ENCODE data around the gene NANP.
"Not testable (repeated sequence)": the region's sequence is repeated elsewhere in the genome, so short reads cannot be mapped to it uniquely, and the experiment has no call there.

NANP gene, protein sequence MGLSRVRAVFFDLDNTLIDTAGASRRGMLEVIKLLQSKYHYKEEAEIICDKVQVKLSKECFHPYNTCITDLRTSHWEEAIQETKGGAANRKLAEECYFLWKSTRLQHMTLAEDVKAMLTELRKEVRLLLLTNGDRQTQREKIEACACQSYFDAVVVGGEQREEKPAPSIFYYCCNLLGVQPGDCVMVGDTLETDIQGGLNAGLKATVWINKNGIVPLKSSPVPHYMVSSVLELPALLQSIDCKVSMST

GRCh38 chr20:25623736-25624499 lies at the start of gene NANP:
TSS of gene NANP (minus strand) at chr20:25624014. CDS start at chr20:25623948, 66 bp downstream.
- in situ Hi-C loops (cut with HindIII; ENCODE audit: low sequenced_read_pairs), result no loop called here
- DNase-seq (ENCODE audit: low read depth, low spot score), result peak; percentile 99
- H3K4me3 ChIP-seq (ENCODE audit: low read depth, low read length), result peak within 1 kb of the TSS; percentile 75
- no peak for TF ChIP-seq CTCF (IDR thresholded peaks at IDR 0.05; ENCODE audit: low read depth, low read length)

GRCh38 chr20:25672659-25673235 lies 48.9 kb upstream of the NANP start:
- no peak for TF ChIP-seq CTCF (IDR thresholded peaks at IDR 0.05; ENCODE audit: low read depth, low read length)
- DNase-seq (ENCODE audit: low read depth, low spot score), result no peak
- H3K4me3 ChIP-seq (ENCODE audit: low read depth, low read length), result no peak overlapping the region
- in situ Hi-C loops (cut with HindIII; ENCODE audit: low sequenced_read_pairs), result no loop called here

DNA sequence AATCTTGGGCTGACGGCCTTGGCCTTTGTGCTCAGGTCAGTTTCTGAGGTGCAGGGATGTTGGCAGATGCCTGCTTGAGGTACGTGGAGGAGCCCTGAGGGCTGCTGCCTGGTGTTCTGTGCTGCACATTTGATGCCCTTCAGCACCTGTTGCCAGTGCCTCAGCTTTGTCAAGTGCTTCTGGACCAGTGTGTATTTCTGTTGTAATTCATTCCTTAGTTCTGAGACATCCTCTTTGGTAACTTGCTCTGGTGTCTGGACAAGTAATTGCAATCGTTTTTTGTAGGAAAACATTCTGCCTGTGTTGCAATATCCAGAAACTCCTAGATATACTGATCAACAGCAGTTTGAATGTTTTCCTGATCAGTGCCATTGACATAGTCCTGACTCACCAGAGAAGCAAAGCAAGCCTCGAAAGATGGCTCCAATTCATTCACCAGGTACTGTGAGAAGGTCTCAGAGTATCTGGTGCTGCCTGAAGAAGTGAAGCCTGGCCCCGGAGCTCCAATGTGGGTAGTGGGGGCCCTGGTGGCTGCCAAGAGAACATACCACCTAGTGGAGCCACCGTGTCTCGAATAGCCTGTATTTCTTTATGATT lies 46.1 kb upstream of the NANP start:
- no peak overlapping the region for H3K4me3 ChIP-seq (ENCODE audit: low read depth, low read length)
- peak; percentile 22 for DNase-seq (ENCODE audit: low read depth, low spot score)
- TF ChIP-seq CTCF (IDR thresholded peaks at IDR 0.05; ENCODE audit: low read depth, low read length), result peak; percentile 24
- in situ Hi-C loops (cut with HindIII; ENCODE audit: low sequenced_read_pairs), result no loop called here

- no peak for TF ChIP-seq CTCF (IDR thresholded peaks at IDR 0.05; ENCODE audit: low read depth, low read length)
- in situ Hi-C loops (cut with HindIII; ENCODE audit: low sequenced_read_pairs), result no loop called here
- H3K4me3 ChIP-seq (ENCODE audit: low read depth, low read length), result no peak overlapping the region
- no peak for DNase-seq (ENCODE audit: low read depth, low spot score)
Measured at GRCh38 chr20:25668446-25668845, 44.6 kb upstream of the NANP start.

DNA sequence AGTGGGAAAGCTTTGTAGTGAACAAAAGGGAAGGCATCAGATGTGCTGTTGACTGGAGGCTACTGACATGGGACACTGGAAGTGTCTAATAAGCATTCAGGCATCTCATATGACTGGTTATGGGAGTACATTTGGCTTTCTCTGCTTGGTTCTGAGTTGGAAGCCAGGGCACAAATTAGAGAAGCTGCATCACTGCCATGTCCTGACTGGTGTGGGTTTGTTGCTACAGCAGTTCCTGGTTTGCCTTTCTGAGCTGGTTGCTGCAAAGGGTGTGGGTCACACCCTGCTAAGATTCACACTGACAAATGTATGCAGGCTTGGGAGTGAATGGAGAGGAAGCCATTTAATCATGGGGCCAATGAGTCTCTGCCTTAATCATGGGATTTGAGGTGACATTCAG lies 36.2 kb upstream of the NANP start:
- in situ Hi-C loops (cut with HindIII; ENCODE audit: low sequenced_read_pairs), result no loop called here
- no peak for DNase-seq (ENCODE audit: low read depth, low spot score)
- TF ChIP-seq CTCF (IDR thresholded peaks at IDR 0.05; ENCODE audit: low read depth, low read length), result no peak
- no peak overlapping the region for H3K4me3 ChIP-seq (ENCODE audit: low read depth, low read length)

DNA sequence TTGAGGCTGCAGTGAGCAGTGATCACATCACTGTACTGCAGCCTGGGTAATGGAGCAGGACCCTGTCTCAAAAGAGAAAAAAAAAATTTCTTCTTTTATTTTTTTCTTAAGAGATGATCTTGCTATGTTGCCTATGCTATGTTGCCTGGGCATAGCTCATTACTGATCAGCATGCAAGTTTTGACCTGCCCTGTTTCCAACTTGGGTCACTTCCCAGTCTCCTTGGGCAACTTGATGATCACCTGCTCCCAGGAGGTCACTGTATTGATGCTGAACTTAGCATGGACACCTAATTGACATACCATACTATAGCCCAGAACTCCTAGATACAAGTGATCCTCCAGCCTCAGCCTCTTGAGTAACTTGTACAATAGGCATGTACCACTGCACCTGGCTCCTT lies 30.7 kb upstream of the NANP start:
- no peak for TF ChIP-seq CTCF (IDR thresholded peaks at IDR 0.05; ENCODE audit: low read depth, low read length)
- DNase-seq (ENCODE audit: low read depth, low spot score), result no peak
- in situ Hi-C loops (cut with HindIII; ENCODE audit: low sequenced_read_pairs), result no loop called here
- no peak overlapping the region for H3K4me3 ChIP-seq (ENCODE audit: low read depth, low read length)

- H3K4me3 ChIP-seq (ENCODE audit: low read depth, low read length); DNase-seq (ENCODE audit: low read depth, low spot score); in situ Hi-C loops (cut with HindIII; ENCODE audit: low sequenced_read_pairs): not testable (repeated sequence)
Measured at GRCh38 chr20:25652866-25653265, 29.1 kb upstream of the NANP start.

All from astrocyte of the spinal cord (primary cell).